GM18499 (cell line): ENCODE measurements around the gene NUMBL.
"Not testable (repeated sequence)": the region's sequence is repeated elsewhere in the genome, so short reads cannot be mapped to it uniquely, and the experiment has no call there.

Experiments
- ATAC-seq: cut with Tn5 transposase; IDR thresholded peaks from one replicate; pipeline ENCODE4 v1.9.1; 2021; ENCODE audit warnings: moderate number of reproducible peaks; ENCODE audit not compliant: insufficient read depth, unreplicated experiment

The NUMBL gene

GRCh38 chr19:40639638-40639982, 50.8 kb downstream of the NUMBL start:
- no peak for ATAC-seq

GRCh38 chr19:40638327-40638726, 52.1 kb downstream of the NUMBL start:
- ATAC-seq, result no peak

- ATAC-seq, result no peak
Measured at GRCh38 chr19:40633207-40633606, 57.2 kb downstream of the NUMBL start.

- ATAC-seq, result no peak
Measured at GRCh38 chr19:40632311-40633036, 58.0 kb downstream of the NUMBL start.

- no peak for ATAC-seq
Measured at GRCh38 chr19:40630571-40631160, 59.8 kb downstream of the NUMBL start.

GRCh38 chr19:40629346-40629745, 61.1 kb downstream of the NUMBL start:
- ATAC-seq, result no peak

GRCh38 chr19:40627486-40628279, 62.8 kb downstream of the NUMBL start:
- no peak for ATAC-seq

GRCh38 chr19:40626918-40627317, 63.5 kb downstream of the NUMBL start:
- no peak for ATAC-seq

- ATAC-seq, result no peak
Measured at GRCh38 chr19:40625406-40626120, 64.9 kb downstream of the NUMBL start.

GRCh38 chr19:40624369-40625153, 65.9 kb downstream of the NUMBL start:
- not testable (repeated sequence) for ATAC-seq

- no peak for ATAC-seq
Measured at GRCh38 chr19:40623403-40624251, 66.8 kb downstream of the NUMBL start.

- no peak for ATAC-seq
Measured at GRCh38 chr19:40622773-40623075, 67.7 kb downstream of the NUMBL start.

GRCh38 chr19:40621966-40622772, 68.3 kb downstream of the NUMBL start:
- ATAC-seq, result no peak

- ATAC-seq, result no peak
Measured at GRCh38 chr19:40621283-40621682, 69.2 kb downstream of the NUMBL start.

GRCh38 chr19:40620161-40620485, 70.3 kb downstream of the NUMBL start:
- no peak for ATAC-seq

GRCh38 chr19:40619333-40620160, 70.9 kb downstream of the NUMBL start:
- ATAC-seq, result no peak

- ATAC-seq, result no peak
Measured at GRCh38 chr19:40617961-40618360, 72.5 kb downstream of the NUMBL start.

GRCh38 chr19:40616941-40617340, 73.5 kb downstream of the NUMBL start:
- no peak for ATAC-seq
